GM21825 (cell line): Measurements from ENCODE around the gene S100A16.
A peak's percentile ranks its signal among the peaks of the same experiment; 100 is the strongest.
"Not testable (repeated sequence)": the region's sequence is repeated elsewhere in the genome, so short reads cannot be mapped to it uniquely, and the experiment has no call there.

Experiments
- ATAC-seq: cut with Tn5 transposase; IDR thresholded peaks from one replicate; pipeline ENCODE4 v1.9.1; 2021; ENCODE audit warnings: mild to moderate bottlenecking, moderate library complexity; ENCODE audit not compliant: unreplicated experiment

S100A16 gene, protein sequence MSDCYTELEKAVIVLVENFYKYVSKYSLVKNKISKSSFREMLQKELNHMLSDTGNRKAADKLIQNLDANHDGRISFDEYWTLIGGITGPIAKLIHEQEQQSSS

GRCh38 chr1:153612755-153613331 lies at the start of gene S100A16:
TSS of gene S100A16 (minus strand) at chr1:153613137. CDS start at chr1:153608151, 4,986 bp downstream.
- no peak for ATAC-seq

DNA sequence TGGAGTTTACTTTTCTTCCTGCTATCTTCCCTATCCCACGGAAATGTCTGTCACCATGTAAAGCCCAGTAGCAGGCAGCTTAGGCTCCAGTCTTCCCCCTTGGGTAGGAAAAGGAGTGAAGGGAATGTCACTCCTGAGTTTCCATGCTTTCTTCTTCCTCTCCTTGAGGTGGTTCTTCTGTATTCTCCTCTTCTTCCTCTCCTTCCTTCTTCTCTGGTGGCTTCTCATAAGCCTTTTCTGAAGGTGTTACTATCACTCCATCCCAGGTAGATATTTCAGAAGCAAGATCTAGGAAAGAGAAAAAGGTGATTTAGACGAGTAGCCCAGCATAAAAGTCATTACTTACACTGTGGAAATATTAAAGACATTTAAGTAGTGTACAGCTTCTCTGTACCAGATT lies 49.3 kb upstream of the S100A16 start:
- no peak for ATAC-seq

- ATAC-seq = no peak
Observed at GRCh38 chr1:153661111-153661708, 48.3 kb upstream of the S100A16 start.

GRCh38 chr1:153659656-153660055 lies 46.7 kb upstream of the S100A16 start:
- ATAC-seq = no peak

DNA sequence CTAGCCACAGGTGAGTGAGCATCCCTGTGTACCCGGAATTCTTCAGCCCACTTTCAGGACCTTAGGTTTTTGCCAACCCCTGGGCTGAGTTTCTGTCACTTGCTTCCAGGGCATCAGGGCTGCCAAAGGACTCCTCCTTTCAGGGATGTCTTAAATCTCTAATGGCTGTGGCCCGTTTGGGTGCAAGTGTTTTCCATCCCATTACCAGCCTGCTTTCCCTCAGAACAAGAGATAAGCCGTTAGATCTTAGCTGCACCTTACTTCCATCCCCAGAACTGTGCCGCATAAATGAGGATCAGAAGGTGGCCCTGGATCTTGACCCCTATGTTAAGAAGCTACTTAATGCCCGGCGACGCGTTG lies 46.2 kb upstream of the S100A16 start:
- no peak for ATAC-seq

DNA sequence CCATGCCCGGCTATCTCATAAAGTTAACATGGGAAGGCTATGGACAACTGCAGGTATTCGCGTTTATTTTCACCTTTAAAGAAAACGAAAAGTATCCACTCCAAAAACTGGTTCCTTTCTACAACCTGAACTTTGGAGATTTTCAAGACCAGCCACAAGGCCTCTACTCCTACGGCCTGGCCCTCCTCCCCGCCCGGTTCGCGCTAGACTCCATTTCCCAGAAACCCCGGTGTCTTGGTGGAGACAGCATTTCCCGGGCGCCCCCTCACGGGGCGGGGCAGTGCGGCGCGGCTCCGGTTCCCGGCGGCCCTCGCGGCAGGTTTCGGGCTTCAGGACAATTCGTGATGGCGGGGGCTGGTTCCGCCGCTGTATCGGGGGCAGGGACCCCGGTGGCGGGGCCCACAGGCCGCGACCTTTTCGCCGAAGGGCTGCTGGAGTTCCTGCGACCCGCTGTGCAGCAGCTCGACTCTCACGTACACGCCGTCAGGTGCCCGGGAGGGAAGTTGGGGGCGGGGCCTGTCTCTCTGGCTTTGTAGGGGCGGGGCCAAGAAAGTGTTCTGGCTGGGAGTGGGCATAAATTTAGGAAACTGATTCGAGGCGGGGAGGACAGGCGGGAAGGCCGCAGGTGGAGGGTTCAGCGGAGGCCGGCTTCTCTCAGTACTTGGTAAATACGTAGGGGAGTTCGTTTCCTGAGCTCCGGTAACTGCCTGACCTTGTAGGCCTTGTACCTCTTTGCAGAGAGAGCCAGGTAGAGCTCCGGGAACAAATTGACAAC lies 45.6 kb upstream of the S100A16 start, which contains the start of gene SNAPIN:
TSS of gene SNAPIN (plus strand) at position 304 of the 775 bp plus-strand sequence. CDS start at position 345, 41 bp downstream.
- peak; percentile 89 for ATAC-seq

- ATAC-seq = no peak
Observed at GRCh38 chr1:153655333-153655732, 42.4 kb upstream of the S100A16 start.

DNA sequence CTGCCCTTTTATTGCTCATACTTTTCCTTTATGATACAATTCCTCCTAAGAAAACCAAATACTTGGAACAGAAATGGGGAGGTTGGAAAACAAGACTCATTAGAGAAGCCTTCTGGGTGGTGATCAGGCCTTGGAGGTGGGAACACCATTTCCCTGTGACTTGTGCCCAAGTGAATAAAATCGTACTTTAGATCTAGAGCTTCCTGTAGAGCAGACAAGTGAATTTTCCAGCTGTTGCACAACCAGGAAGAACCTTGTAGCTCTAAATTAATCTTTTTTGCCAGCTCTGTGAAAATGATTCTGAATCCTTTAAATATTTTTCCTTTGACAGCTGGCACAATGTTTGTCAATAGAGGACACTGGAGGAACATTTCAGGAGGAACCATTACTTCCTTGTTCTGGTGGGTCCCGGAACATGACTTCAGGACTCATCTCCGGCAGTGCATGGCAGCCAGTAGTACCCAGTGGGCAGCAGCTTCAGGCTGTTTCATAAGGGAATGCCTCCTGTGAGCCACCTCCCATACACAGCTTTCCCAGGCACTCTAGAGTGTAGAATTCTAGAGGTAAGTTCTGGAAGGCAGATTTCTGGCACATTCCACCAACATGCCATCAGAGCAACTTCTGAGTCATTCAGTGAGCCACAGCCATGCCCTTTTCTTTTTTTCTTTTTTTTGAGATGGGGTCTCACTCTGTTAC lies 40.0 kb upstream of the S100A16 start:
- no peak for ATAC-seq

DNA sequence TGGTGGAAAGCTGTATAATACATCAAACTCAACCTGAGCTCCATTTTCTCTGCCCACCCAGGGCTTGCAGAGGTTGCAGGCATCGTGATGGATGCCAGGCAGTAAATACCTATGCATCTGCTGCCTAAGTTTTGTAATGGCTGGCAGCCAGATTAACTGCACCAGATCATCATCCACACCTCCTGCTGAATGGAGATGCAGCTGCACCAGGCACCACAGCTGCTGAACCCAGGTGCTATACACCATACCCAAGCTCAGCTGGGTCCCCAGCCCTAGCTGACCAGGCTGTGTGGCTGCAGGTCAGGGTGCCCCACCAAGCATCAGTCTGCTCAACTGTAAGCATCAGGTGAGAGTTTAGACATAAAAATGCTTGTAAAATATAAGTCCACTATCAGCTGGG lies 38.8 kb upstream of the S100A16 start:
- no peak for ATAC-seq

DNA sequence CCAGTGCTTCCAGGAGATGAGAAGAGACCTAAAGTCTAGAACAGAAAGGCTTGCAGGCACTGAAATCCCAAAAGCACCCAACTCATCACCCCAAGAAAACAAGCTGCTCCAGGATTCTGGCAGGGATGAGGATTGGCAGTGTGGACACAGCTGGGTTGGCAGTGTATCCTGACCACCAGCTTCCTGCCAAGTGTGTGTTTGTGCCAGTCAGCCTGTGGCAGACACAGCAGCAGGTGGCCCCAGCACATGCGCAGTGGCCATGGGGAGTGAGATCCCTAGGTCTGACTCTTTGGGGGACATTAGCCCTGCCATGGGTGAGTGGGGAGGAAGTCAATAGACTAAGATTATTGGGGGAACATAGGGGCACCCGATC lies 36.9 kb upstream of the S100A16 start:
- no peak for ATAC-seq

GRCh38 chr1:153649137-153649862 lies 36.4 kb upstream of the S100A16 start:
- ATAC-seq = no peak

- ATAC-seq = no peak
Observed at GRCh38 chr1:153648000-153648643, 35.2 kb upstream of the S100A16 start.

DNA sequence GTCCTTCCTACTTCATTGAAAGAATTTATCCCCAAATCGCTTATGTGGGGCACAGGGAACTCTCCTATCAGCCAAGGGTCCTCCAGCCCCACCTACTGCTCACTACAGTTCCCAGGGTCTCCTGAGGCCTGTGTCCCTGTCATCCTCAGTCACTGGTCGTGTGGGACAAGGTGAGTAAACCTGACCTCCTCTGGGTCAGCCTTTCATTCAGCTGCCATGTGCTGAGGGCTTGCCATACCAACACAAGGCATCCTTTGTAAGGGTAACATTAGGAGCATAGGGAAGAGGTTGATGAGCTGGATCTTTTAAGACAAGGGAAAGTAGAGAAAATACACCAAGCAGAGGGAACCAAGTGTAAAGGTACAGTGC lies 34.4 kb upstream of the S100A16 start:
- ATAC-seq = no peak

GRCh38 chr1:153646672-153647345 lies 33.9 kb upstream of the S100A16 start:
- no peak for ATAC-seq

- ATAC-seq = no peak
Observed at GRCh38 chr1:153643816-153644215, 30.9 kb upstream of the S100A16 start.

DNA sequence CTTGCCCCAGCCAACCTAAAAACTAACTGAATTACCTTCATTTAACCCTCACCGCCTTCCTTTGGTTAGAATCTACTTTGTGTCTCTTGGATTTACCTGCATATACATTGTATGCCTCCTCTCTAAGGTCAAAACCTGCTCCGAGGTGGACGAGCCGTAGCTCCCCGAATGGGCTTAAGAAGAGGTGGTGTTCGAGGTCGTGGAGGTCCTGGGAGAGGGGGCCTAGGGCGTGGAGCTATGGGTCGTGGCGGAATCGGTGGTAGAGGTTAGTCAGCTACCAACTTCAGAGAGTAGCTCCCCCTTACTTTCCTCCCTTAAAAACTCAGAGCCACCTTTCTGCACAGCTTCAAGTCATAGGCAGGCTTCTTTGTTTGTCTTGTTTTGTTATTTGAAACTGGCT lies 30.2 kb upstream of the S100A16 start:
- ATAC-seq = no peak

DNA sequence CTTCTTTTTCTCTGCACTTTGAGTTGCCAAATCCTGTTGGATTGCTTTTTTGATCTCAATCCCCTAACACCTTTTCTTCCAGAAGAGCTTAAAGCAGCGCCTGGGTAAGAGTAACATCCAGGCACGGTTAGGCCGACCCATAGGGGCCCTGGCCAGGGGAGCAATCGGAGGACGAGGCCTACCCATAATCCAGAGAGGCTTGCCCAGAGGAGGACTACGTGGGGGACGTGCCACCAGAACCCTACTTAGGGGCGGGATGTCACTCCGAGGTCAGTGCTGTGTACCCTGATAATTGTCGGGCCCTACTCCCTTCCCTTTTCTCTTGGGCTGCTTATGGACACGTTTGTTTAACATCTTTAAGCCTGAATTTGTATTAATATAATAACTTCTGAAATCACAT lies 29.2 kb upstream of the S100A16 start:
- no peak for ATAC-seq

GRCh38 chr1:153640861-153641260 lies 27.9 kb upstream of the S100A16 start:
- ATAC-seq = no peak

GRCh38 chr1:153640213-153640612 lies 27.3 kb upstream of the S100A16 start:
- not testable (repeated sequence) for ATAC-seq

DNA sequence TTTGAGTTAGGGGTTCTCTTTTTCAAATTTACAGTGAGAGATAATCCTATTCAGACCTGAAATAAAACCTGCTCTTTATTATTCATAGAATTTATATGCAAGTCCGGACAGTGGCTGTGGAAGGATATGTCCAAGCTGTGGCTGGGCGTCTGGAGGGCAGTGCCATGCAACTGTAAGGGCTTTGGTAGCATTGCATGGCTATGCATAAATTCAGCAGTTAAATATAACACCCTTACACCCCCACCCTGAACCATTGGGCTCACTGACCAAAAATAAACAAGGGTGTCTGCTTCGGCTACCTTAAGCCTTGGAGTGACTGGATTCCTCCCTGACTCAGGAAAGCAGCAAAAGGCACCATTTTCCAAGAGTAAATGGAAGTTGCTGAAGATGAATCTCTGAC lies 26.3 kb upstream of the S100A16 start:
- ATAC-seq = no peak
